HTERT RPE-1 (cell line): ENCODE data around the gene UNC13C.

Experiments used
- in situ Hi-C: fragments of 300-500 bp; cut with MboI; formaldehyde crosslinking; loops from 4 replicates; pipeline ENCODE4 v1.14.3; 2020; ENCODE audit warnings: low sequenced_read_pairs

UNC13C gene

DNA sequence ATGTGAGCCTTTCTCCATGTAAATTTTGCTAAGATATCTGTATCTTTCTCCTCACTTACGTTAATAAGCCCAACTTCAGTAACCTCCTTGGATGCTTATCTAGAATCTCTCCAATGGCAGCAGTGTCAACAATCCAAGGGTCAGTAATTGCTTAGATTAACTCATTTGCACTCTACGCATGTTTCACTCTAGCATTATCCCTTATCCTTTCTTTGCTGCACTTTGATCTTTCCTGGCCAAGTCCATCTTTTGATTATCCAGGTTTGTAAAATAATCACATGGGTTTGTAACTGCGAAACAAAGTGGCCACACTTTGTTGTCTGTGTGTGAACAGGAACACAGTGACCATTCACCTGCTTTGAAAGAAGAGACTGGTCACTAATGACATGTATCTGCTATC, 640.9 kb downstream of the UNC13C start:
- in situ Hi-C loops, result no loop called here

DNA sequence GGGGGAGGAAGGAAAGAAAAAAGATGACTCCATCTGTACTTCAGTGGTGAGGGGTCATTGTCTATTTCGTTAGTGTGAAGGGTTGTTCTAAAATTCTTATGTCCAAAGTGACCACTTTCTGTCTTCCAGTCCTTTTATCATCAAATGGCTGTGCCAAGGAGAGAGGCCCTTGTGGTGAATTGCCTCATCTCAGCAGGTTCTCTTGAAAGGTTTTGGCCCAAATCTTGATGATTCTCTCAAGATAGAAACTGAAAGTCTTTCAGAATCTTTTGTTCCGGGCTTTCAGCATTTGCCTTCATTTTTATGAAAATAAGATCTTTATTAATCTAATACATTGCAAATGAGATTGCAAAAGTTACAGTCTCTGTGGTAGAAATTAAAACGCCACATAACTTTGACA, 642.7 kb downstream of the UNC13C start:
- in situ Hi-C loops, result no loop called here

DNA sequence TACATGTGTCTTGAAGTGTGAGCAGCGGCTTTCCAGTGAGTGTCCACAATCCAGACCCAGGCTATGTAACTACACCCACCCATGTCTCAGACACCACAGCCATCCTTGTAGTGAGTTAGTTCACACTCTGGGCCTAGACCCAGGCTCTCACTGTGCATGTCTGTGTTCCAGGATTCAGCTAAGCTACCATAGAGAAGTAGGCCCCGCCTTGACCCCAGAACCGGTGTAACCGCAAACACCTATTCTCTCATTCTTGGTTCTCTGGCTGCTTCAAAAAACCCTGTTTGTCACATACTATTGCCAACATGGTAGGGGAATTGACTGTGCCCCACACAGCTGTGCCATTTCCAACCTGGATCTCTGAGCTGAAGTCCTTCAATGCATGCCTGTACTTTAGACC, 657.9 kb downstream of the UNC13C start:
- in situ Hi-C loops, result no loop called here

DNA sequence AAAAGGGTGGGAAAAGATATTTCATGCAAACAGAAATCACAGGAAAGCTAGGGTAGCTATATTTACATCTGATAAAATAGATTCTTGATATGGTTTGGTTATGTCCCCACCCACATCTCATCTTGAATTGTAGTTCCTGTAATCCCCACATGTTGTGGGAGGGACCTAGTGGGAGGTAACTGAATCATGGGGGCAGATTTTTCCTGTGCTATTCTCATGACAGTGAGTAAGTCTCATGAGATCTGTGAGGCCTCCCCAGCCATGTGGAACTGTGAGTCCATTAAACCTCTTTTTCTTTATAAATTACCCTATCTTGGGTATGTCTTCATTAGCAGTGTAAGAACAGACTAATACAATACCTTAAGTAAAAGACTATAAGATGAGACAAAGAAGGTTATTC, 660.4 kb downstream of the UNC13C start:
- in situ Hi-C loops, result no loop called here

DNA sequence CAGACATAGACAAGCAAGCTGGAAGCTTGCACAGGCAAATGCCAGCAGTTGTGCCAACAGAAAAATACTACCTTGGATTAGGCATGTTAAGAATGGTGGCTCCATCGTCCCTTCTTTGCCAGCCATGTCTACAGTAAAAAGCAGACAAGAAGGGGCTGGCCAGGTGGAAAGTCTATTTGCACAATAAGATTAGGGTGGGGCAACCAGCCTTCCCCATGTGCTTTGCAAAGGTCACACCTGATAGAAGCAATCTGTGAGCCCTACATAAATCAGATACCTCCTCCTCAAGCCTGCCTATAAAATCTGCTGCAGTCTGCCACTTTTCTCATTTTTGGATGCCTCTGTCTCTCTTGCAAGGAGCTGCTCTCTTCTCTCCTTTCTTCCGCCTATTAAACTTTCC, 662.6 kb downstream of the UNC13C start:
- in situ Hi-C loops, result no loop called here

DNA sequence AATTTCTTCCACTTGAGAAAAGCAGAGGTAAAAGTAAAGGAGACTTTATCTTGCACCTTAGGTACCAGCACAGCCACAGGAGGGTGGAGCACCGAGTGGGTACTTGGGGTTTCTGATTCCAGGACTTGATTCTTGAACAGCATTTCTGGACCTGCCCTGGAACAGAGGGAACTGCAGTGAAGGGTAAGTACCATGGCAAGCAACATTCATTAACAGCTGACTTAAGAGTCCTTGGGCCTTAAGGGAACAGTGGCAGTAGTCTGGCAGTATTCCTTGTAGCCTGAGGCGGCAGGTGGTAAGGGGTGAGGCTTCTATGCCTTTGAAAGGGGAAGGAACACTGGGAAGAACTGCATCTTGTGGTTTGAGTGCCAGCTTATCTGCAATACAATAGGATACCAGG, 666.6 kb downstream of the UNC13C start:
- in situ Hi-C loops, result no loop called here

DNA sequence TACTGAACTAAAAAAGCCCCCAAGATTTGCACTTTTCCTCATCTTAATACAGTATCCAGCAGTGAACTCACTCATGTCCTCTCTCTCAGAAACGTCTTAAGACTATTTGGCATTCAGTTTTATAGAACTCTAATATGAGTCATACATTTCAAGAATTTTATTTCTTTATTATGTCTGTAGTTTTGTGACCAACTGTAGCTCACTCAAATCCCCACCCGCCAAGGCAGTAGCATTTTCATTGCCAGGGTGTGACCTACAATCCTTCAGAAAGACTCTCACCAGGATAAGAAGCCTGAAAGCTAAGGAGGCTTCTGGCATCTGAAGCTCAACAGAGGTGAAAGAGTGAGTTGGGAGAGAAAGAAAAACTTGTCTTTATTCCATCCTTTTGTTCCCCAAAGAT, 681.4 kb downstream of the UNC13C start:
- in situ Hi-C loops, result no loop called here

DNA sequence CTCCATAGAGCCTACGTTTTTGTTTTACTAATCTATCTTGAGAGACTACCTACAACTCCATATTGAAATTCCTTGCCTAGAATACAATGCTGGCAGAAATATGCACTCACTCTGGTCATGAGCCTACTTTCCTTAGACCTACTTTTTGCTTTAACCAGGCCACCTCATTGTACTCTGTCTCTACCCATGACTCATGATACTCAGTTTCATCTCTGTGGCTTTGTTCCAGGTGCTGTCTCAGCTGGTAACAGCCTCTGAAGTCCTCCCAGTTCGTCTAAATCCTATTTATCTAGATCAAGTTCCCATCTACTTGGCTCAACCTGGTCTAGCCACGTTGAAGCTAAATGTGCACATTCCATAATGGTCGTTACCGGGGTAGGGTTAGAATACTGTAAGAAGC, 682.1 kb downstream of the UNC13C start:
- in situ Hi-C loops, result no loop called here

DNA sequence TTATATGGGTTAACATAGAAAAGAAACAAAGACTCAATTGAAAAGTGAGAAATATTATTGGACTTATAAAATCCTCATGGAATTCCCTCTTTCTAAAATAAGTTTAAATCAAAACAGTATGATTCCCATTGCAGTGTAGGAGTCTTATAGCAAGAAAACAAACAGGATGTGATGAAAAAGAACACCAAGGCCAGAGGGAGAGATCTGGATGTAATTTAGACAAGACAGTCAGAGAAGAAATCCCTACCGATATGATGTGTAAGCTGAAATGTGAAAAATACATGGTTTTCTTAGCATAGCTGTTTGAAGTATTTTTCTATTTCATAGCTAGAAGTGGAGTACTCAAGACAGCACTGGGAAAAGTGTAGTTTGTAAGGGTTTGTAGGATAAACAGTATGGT, 697.0 kb downstream of the UNC13C start:
- in situ Hi-C loops, result no loop called here

DNA sequence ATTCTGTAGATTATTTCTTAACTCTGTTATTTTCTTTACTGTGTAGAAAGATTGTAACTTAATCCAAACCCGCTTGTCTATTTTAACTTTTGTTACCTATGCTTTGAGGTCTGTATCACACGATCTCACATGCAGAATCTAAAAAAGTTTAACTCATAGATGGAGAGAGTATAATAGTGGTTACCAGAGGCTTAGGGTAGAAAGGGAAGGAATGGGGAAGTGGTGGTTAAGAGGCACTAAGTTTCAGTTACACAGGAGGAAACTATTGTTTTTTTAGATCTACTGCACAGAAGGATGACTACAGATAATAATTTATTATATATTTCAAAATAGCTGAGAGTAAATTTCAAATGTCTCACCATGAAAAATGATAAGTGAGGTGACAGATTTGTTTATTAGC, 703.3 kb downstream of the UNC13C start:
- in situ Hi-C loops, result no loop called here
